ENCODE data around the gene CALML5.

The CALML5 gene

DNA sequence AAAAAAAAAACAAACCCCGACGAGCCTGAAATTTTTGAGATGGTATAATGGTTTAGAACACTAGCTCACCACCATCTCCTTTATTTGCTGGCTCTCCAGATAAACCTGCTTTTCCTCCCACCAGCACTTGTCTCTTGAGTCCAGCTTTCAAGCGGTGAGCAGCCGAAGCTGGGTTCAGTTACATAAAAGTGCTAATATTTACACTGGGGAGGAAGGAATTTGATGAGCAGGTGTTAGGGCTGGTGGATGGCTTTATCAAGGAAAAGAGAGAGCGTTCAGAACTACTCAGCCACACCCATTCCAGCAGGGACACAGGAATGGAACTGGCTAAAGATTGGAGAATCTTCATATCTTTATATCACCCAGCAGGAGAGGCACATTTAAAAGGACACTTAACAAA lies 18.8 kb upstream of the CALML5 start:
- TF ChIP-seq TEAD4 (IDR thresholded peaks at IDR 0.05), result no peak
- no peak for TF ChIP-seq TCF12 (IDR thresholded peaks at IDR 0.05; ENCODE audit: low read depth)
- TF ChIP-seq CREB1 (IDR thresholded peaks at IDR 0.05; ENCODE audit: low read depth), result no peak
- TF ChIP-seq RAD21 (IDR thresholded peaks at IDR 0.05; ENCODE audit: low read depth), result no peak
- TF ChIP-seq FOXM1 (IDR thresholded peaks at IDR 0.05; ENCODE audit: borderline replicate concordance, low read depth), result no peak
- TF ChIP-seq ZBTB7A (IDR thresholded peaks at IDR 0.05; ENCODE audit: low read depth), result no peak
- no peak for TF ChIP-seq YY1 (IDR thresholded peaks at IDR 0.05; ENCODE audit: low read depth)
- no peak for TF ChIP-seq REST (IDR thresholded peaks at IDR 0.05; ENCODE audit: low read depth)
- TF ChIP-seq TAF1 (IDR thresholded peaks at IDR 0.05; ENCODE audit: low read depth), result no peak
- TF ChIP-seq NFIC (IDR thresholded peaks at IDR 0.05), result no peak
- TF ChIP-seq, protein P1, sequence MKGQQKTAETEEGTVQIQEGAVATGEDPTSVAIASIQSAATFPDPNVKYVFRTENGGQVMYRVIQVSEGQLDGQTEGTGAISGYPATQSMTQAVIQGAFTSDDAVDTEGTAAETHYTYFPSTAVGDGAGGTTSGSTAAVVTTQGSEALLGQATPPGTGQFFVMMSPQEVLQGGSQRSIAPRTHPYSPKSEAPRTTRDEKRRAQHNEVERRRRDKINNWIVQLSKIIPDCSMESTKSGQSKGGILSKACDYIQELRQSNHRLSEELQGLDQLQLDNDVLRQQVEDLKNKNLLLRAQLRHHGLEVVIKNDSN (IDR thresholded peaks at IDR 0.05), result no peak
- TF ChIP-seq, protein P2, sequence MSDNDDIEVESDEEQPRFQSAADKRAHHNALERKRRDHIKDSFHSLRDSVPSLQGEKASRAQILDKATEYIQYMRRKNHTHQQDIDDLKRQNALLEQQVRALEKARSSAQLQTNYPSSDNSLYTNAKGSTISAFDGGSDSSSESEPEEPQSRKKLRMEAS (IDR thresholded peaks at IDR 0.05), result no peak
- no peak for TF ChIP-seq EGR1 (IDR thresholded peaks at IDR 0.05)
- no peak for TF ChIP-seq EP300 (IDR thresholded peaks at IDR 0.05; ENCODE audit: borderline replicate concordance)
- TF ChIP-seq CEBPB (IDR thresholded peaks at IDR 0.05), result no peak

- TF ChIP-seq ZBTB7A (IDR thresholded peaks at IDR 0.05; ENCODE audit: low read depth) (no peak), NFIC (IDR thresholded peaks at IDR 0.05) (no peak), RAD21 (IDR thresholded peaks at IDR 0.05; ENCODE audit: low read depth) (no peak), TCF12 (IDR thresholded peaks at IDR 0.05; ENCODE audit: low read depth) (no peak), EGR1 (IDR thresholded peaks at IDR 0.05) (no peak), REST (IDR thresholded peaks at IDR 0.05; ENCODE audit: low read depth) (no peak), YY1 (IDR thresholded peaks at IDR 0.05; ENCODE audit: low read depth) (no peak), TAF1 (IDR thresholded peaks at IDR 0.05; ENCODE audit: low read depth) (no peak)
- TF ChIP-seq, protein P2 (IDR thresholded peaks at IDR 0.05), result no peak
- TF ChIP-seq, protein P1 (IDR thresholded peaks at IDR 0.05), result no peak
Observed at GRCh38 chr10:5517546-5517945, 18.2 kb upstream of the CALML5 start.

- TF ChIP-seq CREB1 (IDR thresholded peaks at IDR 0.05; ENCODE audit: low read depth) (no peak), NFIC (IDR thresholded peaks at IDR 0.05) (no peak), ZBTB7A (IDR thresholded peaks at IDR 0.05; ENCODE audit: low read depth) (no peak)
- TF ChIP-seq, protein P2 (IDR thresholded peaks at IDR 0.05), result no peak
Observed at GRCh38 chr10:5515948-5516761, 16.8 kb upstream of the CALML5 start.

- TF ChIP-seq ZBTB7A (IDR thresholded peaks at IDR 0.05; ENCODE audit: low read depth) (no peak), REST (IDR thresholded peaks at IDR 0.05; ENCODE audit: low read depth) (no peak)
Observed at GRCh38 chr10:5514226-5514850, 15.0 kb upstream of the CALML5 start.
